Fibroblast of upper back skin (primary cell): ENCODE data around the gene AAGAB.
"Not testable (repeated sequence)": the region's sequence is repeated elsewhere in the genome, so short reads cannot be mapped to it uniquely, and the experiment has no call there.

Source experiments
- DNase-seq: peaks from one replicate; pipeline ENCODE4 v3.0.0-alpha.2; 2013

The AAGAB gene

GRCh38 chr15:67168694-67169093, 85.8 kb downstream of the AAGAB start:
- no peak for DNase-seq

DNA sequence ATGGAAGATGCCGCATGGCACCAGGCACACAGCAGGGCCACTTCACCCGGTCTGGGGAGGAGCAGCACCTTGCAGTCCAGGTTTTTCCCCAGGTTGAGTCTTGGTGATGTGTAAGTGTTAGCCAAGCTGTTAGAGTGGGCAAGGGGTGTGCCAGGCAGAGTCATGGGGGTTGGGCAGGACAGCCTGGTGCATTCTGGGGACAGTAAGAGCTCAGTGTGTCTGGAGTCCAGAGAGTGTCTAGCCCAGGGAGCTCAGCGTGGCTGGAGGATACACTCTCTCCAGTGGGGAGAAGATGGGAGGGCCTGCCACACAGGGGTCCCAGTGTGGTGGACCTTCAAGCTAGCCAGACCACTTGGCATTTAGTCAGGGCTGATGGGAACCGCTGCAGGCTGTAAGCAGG, 87.4 kb downstream of the AAGAB start:
- no peak for DNase-seq

GRCh38 chr15:67166280-67167009, 88.0 kb downstream of the AAGAB start:
- no peak for DNase-seq

DNA sequence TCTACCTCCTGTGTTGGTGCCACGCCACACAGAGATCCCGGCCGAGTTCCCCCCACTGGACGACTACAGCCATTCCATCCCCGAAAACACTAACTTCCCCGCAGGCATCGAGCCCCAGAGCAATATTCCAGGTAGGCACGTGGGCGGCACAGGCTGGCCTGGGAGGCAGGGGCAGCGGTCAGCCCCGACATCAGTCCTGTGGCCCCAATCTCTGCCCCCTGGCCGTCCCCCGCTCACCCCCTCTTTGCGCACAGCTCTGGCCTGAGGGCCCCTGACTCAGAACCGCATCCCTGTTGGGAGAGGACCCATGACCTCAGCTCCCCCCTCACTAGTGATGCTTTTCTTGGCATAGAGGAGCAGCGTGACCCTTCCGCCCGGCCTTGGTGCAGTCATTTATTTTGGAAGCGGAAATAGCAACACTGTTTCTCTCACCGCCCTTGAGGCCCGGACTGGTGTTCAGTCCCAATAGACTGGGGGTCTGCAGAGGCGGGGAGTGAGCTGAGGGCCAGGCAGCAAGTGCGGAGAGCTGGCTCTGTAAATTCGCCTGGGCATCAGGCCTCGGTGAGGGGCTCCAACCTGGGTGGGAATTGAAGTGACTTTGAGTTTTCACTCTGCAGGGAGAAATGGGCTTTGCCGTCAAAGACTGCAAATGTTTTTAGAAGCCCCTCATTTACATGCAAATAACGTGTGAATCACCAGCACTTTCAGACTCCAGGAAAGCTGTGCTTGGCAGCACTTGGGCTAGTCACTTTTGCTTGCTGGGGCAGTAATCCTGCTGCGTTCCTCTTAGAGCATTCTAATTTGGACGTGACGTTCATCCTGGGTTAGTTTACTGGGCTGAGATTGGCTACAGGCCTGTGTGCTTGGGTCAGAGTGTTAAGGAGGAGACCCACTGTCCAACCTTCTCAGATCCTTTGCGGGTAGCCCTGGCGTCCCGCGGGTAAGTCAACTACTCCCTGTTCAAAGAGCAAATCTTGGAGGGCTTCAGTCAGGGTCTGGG, 88.9 kb downstream of the AAGAB start:
- DNase-seq: no peak

- no peak for DNase-seq
Measured at GRCh38 chr15:67164811-67165253, 89.6 kb downstream of the AAGAB start.

DNA sequence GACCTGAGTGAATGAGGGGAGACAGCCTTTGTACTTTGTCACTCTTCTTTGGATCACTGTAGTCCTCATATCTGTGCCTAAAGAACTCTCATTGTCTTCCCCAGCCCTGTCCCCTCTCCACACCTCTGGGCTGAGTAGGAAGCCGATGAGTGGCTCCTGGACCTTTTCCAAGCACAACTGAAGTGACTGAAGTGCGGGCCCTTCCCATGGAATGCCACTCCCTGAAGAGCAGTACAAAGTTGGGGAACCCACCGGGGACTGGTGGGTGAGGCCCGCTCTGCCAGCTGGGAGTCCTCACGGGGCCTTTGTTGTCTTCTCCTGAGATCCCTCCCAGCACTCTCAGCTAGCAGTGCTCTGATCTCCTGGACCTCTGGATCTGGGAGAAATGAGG, 90.1 kb downstream of the AAGAB start:
- DNase-seq: no peak

- DNase-seq: no peak
Measured at GRCh38 chr15:67163180-67163579, 91.3 kb downstream of the AAGAB start.

DNA sequence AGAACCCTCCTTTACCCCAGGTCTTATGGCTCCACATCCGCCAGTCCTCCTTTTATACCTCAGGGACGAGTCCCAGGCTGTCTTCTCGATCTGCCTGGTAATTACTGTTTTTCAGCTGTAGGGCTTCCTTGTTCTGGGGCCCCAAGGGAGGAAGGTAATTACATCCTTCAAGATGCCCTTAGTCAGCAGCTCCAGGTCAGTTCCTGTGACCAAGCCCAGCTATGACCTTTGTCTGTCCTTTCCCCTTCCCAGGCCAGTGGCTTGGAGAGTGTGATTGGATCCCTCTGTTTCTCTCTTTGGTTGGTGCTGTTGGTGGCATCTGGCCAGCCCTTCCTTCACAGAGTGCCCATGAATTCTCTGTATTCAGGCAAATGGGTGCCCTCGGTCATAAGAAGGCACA, 92.6 kb downstream of the AAGAB start:
- no peak for DNase-seq

DNA sequence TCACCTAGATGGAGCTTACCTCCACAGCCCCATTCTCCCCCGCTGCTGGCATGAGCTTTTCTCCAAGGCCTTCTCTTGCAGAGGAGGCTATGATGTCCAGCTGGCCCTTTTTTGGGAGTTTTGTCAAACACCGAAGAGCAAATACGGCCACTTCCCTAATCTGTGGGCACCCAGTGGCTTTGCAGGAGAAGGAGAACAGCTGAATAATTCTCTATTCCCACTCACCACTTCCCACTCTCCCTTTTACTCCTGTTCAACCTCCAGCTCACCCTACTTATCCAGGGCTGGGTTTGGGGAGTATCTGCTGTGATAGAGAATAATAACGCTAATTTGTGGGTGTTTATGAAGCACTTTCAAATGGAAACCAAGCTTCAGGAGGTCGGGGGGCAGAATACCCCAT, 93.0 kb downstream of the AAGAB start:
- no peak for DNase-seq

GRCh38 chr15:67158367-67158766, 96.1 kb downstream of the AAGAB start:
- DNase-seq: no peak

GRCh38 chr15:67157521-67158252, 96.8 kb downstream of the AAGAB start:
- DNase-seq: no peak

DNA sequence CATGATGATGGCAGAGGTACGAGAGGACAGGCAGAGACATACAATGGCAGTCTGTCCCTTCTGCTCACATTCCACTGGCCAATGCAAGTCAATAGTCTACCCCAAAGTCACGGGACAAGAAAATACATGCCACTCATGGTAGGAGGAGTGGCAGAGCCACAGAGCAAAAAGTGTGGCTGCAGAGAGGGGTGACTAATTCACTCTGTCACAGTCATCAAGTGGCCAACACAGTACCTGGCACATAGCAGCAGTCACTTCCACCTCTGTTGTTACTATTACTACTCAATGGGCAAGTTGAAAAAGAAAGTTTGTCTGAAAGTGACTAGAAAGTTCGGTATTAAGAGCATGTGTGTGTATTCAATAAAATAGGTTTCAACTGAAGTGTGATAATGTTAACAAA, 97.6 kb downstream of the AAGAB start:
- no peak for DNase-seq

GRCh38 chr15:67156426-67156825, 98.0 kb downstream of the AAGAB start:
- DNase-seq: no peak

GRCh38 chr15:67154249-67154648, 100.2 kb downstream of the AAGAB start:
- no peak for DNase-seq

GRCh38 chr15:67153044-67153443, 101.4 kb downstream of the AAGAB start:
- not testable (repeated sequence) for DNase-seq

- no peak for DNase-seq
Measured at GRCh38 chr15:67152429-67152828, 102.0 kb downstream of the AAGAB start.
